GM23338 (cell line): ENCODE data around the gene ARL5B. TPM values are rescaled to one million over a fixed set of nuclear protein-coding genes. Genes with fewer than 3 reads are reported as not detected.

Source experiments
- ATAC-seq: fragments of 200-7000 bp; cut with Tn5 transposase; 3 replicates; pipeline ENCODE4 v1.9.1; 2020
- DNase-seq: peaks from one replicate; pipeline ENCODE4 v3.0.0-alpha.2; 2015; ENCODE audit warnings: low spot score
- H2AFZ ChIP-seq: fragments of 200-600 bp; sonication (generic); 2 replicates; pipeline ENCODE4 v1.8.0; 2016; ENCODE audit warnings: antibody characterized with exemption, mild to moderate bottlenecking, moderate library complexity
- H3F3A ChIP-seq: fragments of 200-600 bp; sonication (generic); replicated peaks from 2 replicates; pipeline ENCODE4 v1.8.0; 2017; ENCODE audit warnings: antibody characterized with exemption, mixed run types, low read depth
- H3K27ac ChIP-seq: fragments of 200-600 bp; sonication (generic); 2 replicates; pipeline ENCODE4 v1.6.1; 2016; ENCODE audit warnings: low read depth
- H3K27me3 ChIP-seq: fragments of 200-600 bp; sonication (generic); 2 replicates; pipeline ENCODE4 v1.8.0; 2016; ENCODE audit warnings: mild to moderate bottlenecking, mixed run types, moderate library complexity; ENCODE audit not compliant: insufficient read depth
- H3K36me3 ChIP-seq: fragments of 200-600 bp; sonication (generic); 2 replicates; pipeline ENCODE4 v1.8.0; 2016; ENCODE audit warnings: mild to moderate bottlenecking; ENCODE audit not compliant: insufficient read depth
- H3K4me1 ChIP-seq: fragments of 200-600 bp; sonication (generic); 2 replicates; pipeline ENCODE4 v1.8.0; 2016; ENCODE audit warnings: mild to moderate bottlenecking, moderate library complexity; ENCODE audit not compliant: insufficient read depth
- H3K4me2 ChIP-seq: fragments of 200-600 bp; sonication (generic); 2 replicates; pipeline ENCODE4 v1.7.1; 2017; ENCODE audit warnings: mixed run types
- H3K4me3 ChIP-seq: fragments of 200-600 bp; sonication (generic); 2 replicates; pipeline ENCODE4 v1.6.1; 2016; ENCODE audit warnings: mixed run types
- H3K79me2 ChIP-seq: fragments of 200-600 bp; sonication (generic); replicated peaks from 2 replicates; pipeline ENCODE4 v1.8.0; 2017; ENCODE audit warnings: mild to moderate bottlenecking; ENCODE audit not compliant: insufficient read depth
- H3K9me2 ChIP-seq: fragments of 200-600 bp; sonication (generic); 2 replicates; pipeline ENCODE4 v1.8.0; 2017; ENCODE audit not compliant: insufficient read depth
- H4K20me1 ChIP-seq: fragments of 200-600 bp; sonication (generic); replicated peaks from 2 replicates; pipeline ENCODE4 v1.8.0; 2017; ENCODE audit warnings: mild to moderate bottlenecking; ENCODE audit not compliant: insufficient read depth
- H3K27ac Mint-ChIP-seq: 2 replicates; pipeline ENCODE4 v1.8.0; 2020; ENCODE audit warnings: inconsistent platforms, mild to moderate bottlenecking, moderate library complexity, mixed read lengths
- H3K27me3 Mint-ChIP-seq: 3 replicates; pipeline ENCODE4 v1.8.0; 2022; ENCODE audit warnings: low read depth, mild to moderate bottlenecking, moderate library complexity, mixed read lengths, inconsistent platforms; ENCODE audit not compliant: insufficient read depth, poor library complexity
- H3K36me3 Mint-ChIP-seq: 3 replicates; pipeline ENCODE4 v1.8.0; 2021; ENCODE audit warnings: low read depth, mild to moderate bottlenecking, inconsistent platforms, moderate library complexity, mixed read lengths
- H3K4me1 Mint-ChIP-seq: 3 replicates; pipeline ENCODE4 v1.8.0; 2020; ENCODE audit warnings: mild to moderate bottlenecking, inconsistent platforms, mixed read lengths
- H3K4me3 Mint-ChIP-seq: 3 replicates; pipeline ENCODE4 v1.8.0; 2021; ENCODE audit warnings: moderate library complexity, mild to moderate bottlenecking, inconsistent platforms, mixed read lengths
- H3K9me3 Mint-ChIP-seq: 3 replicates; pipeline ENCODE4 v1.8.0; 2020; ENCODE audit warnings: moderate library complexity, mild to moderate bottlenecking, inconsistent platforms, mixed read lengths
- CREB1 ChIP-seq: fragments of 250-450 bp; sonication (Bioruptor Pico); IDR thresholded peaks from 2 replicates; pipeline ENCODE4 v1.5.0; 2020; ENCODE audit warnings: low read depth, mild to moderate bottlenecking, moderate library complexity
- CTCF ChIP-seq, 2 experiments: fragments of 200-600 bp in 1 of 2; sonication (generic) in 1 of 2; conservative IDR thresholded peaks; 2 replicates each; pipeline versions ENCODE4 v1.5.1 to v1.6.1; 2016 to 2017; ENCODE audit warnings: antibody characterized with exemption in 2 of 2, low read depth in 2 of 2, mild to moderate bottlenecking in 2 of 2, moderate library complexity in 1 of 2
- ETS1 ChIP-seq: IDR thresholded peaks from 2 replicates; pipeline ENCODE4 v1.6.1; 2016; ENCODE audit warnings: antibody characterized with exemption
- EZH2phosphoT487 ChIP-seq: fragments of 200-600 bp; sonication (generic); IDR thresholded peaks from one replicate; pipeline ENCODE4 v1.8.1; 2018; ENCODE audit warnings: antibody characterized with exemption; ENCODE audit not compliant: unreplicated experiment
- JUNB ChIP-seq: IDR thresholded peaks from one replicate; pipeline ENCODE4 v1.6.1; 2016; ENCODE audit warnings: antibody characterized with exemption; ENCODE audit not compliant: unreplicated experiment
- POLR2AphosphoS5 ChIP-seq: IDR thresholded peaks from 2 replicates; pipeline ENCODE4 v1.6.1; 2016; ENCODE audit warnings: antibody characterized with exemption, low read depth
- REST ChIP-seq: IDR thresholded peaks from one replicate; pipeline ENCODE4 v1.6.1; 2018; ENCODE audit warnings: antibody characterized with exemption; ENCODE audit not compliant: unreplicated experiment
- STAT1 ChIP-seq: IDR thresholded peaks from one replicate; pipeline ENCODE4 v1.6.1; 2016; ENCODE audit warnings: antibody characterized with exemption; ENCODE audit not compliant: unreplicated experiment
- ZNF114 ChIP-seq: fragments of 250-450 bp; sonication (Bioruptor Pico); IDR thresholded peaks from 2 replicates; pipeline ENCODE4 v1.5.0; 2020; ENCODE audit warnings: mild to moderate bottlenecking, moderate library complexity
- ZNF331 ChIP-seq: fragments of 250-450 bp; sonication (Bioruptor Pico); IDR thresholded peaks from 2 replicates; pipeline ENCODE4 v1.5.0; 2020; ENCODE audit warnings: low read depth, mild to moderate bottlenecking, moderate library complexity
- polyA plus RNA-seq: library from polyadenylated mRNA; unstranded; fragments of >200 nt; fragmentation: Nextera tagmentation; extraction: Ambion mirVana; gene quantifications from 2 replicates; pipeline ENCODE4 v1.2.1, GENCODE V29; 2016
- total RNA-seq: library from RNA; depleted of rRNA; stranded (reverse); fragments of >200 nt; shearing (Covaris generic); gene quantifications from 2 replicates; pipeline ENCODE4 v1.2.3, GENCODE V29; 2014

The ARL5B gene
- total and polyA plus RNA-seq, 2 experiments from 2014 or later = 22.8 to 76.4 TPM

- TF ChIP-seq ETS1 (no peak), ZNF114 (CRISPR knock-in tag) (no peak), ZNF331 (CRISPR knock-in tag) (no peak), CTCF (conservative IDR thresholded peaks at IDR 0.05; ENCODE audit: low read depth in 2 of 2) (no peak), EZH2phosphoT487 (no peak), STAT1 (no peak)
These were observed 24.2 kb downstream of the ARL5B start (continued) for GRCh38 chr10:18683427-18683826.

GRCh38 chr10:18684416-18684815, 25.2 kb downstream of the ARL5B start:
- no peak overlapping the region for H3K4me3 ChIP-seq
- TF ChIP-seq CREB1 (CRISPR knock-in tag) (no peak), ETS1 (no peak), STAT1 (no peak), REST (no peak), POLR2AphosphoS5 (no peak), JUNB (no peak), ZNF114 (CRISPR knock-in tag) (no peak)
- Mint-ChIP-seq H3K4me3 (no peak overlapping the region), H3K9me3 (no peaks in the 10 kb centered on the region; the same call in 2 of the 3 replicates), H3K4me1 (peaks cover 4% of the 10 kb centered on the region; the same call in 2 of the 3 replicates), H3K36me3 (peaks cover 7% of the 10 kb centered on the region; the same call in 1 of the 3 replicates), H3K27me3 (no peaks in the 10 kb centered on the region), H3K27ac (no peak overlapping the region)
- ATAC-seq = no peak; the same call in 2 of the 3 replicates
- H3K9me2 ChIP-seq = no peaks in the 10 kb centered on the region
- H3K27ac ChIP-seq = no peak overlapping the region
- H2AFZ ChIP-seq = no peak overlapping the region
- H4K20me1 ChIP-seq = no peaks in the 10 kb centered on the region
- H3K79me2 ChIP-seq = no peaks in the 10 kb centered on the region
- no peaks in the 10 kb centered on the region for H3F3A ChIP-seq
- H3K4me1 ChIP-seq = peaks cover 4% of the 10 kb centered on the region; the same call in 1 of the 2 replicates
- H3K27me3 ChIP-seq = no peaks in the 10 kb centered on the region
- H3K36me3 ChIP-seq = no peaks in the 10 kb centered on the region
- H3K4me2 ChIP-seq = no peak overlapping the region
- no peak for DNase-seq
